HG03095 (cell line): ENCODE data around the gene NLRP9.

Experiments
- ATAC-seq: cut with Tn5 transposase; IDR thresholded peaks from one replicate; pipeline ENCODE4 v1.9.1; 2021; ENCODE audit warnings: moderate library complexity; ENCODE audit not compliant: unreplicated experiment

Gene NLRP9

GRCh38 chr19:55689411-55690108 is 48.6 kb downstream of the NLRP9 start:
- no peak for ATAC-seq

- no peak for ATAC-seq
Measured at GRCh38 chr19:55688422-55689218, 49.6 kb downstream of the NLRP9 start.

- no peak for ATAC-seq
Measured at GRCh38 chr19:55687281-55688201, 50.7 kb downstream of the NLRP9 start.

- ATAC-seq = no peak
Measured at GRCh38 chr19:55686311-55687050, 51.7 kb downstream of the NLRP9 start.

GRCh38 chr19:55685776-55686175 is 52.4 kb downstream of the NLRP9 start:
- no peak for ATAC-seq

DNA sequence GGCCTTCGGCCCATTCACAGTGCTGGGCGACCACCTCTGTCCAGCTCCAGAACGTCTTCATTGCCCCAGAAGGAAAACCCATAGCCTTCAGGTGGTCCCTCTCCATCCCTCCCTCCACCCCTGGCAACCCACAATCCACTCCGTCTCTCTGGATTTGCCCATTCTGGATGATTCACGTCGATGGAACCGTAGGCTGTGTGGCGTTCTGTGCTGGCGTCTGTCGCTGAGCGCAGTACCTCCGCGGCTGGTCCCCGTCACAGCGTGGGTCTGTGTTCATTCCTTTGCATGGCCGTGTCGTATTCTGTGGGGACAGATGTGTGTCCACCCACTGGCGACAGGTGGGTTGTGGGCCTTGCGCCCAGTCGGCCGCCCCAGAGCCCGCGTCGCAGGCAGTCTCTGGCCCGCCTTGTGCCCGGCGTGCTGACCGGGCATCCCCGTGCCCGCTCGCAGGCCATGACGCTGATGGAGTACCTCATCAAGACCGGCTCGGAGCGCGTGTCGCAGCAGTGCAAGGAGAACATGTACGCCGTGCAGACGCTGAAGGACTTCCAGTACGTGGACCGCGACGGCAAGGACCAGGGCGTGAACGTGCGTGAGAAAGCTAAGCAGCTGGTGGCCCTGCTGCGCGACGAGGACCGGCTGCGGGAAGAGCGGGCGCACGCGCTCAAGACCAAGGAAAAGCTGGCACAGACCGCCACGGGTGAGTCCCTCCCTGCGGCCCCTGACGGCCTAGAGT is 53.1 kb downstream of the NLRP9 start:
- ATAC-seq = no peak

GRCh38 chr19:55683449-55684261 is 54.5 kb downstream of the NLRP9 start:
- ATAC-seq = no peak

DNA sequence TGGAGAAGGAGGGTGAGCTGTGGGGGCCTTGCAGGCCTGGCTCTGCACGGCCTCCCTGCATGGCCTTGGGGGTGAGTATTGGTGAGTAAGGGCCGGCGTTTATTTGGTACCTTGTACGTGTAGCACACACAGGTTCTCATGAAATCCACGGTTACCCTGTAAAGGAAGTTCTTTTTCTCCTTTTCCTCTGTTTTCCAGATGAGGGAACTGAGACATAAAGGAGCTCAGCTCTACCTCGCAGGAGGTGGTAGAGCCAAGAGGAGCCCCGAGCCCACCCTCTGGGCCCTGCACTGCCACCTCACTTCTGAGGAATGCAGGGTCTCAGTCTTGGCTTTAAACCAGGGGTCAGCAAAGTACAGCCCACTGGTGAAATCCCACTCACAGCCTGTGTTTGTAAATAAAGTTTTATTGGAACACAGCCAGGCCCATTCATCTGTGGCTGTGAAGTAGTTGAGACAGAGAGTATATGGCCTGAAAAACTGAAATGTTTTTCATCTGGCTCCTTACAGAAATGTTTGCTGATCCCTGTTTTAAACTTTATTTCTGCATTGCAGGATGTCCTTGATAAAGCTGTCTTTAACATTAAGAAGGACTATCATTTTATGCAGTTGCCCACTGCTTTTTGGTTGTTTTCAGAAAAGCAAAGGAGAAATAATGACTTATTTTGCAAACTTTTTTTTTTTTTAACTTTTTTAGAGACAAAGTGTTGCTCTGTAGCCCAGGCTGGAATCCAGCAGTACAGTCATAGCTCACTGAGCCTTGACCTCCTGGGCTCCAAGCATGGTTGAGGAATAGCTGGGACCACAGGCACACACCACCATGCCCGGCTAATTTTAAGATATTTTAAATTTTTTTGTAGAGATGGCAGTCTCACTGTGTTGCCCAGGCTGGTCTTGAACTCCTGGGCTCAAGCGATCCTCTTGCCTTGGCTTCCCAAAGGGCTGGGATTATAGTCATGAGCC is 56.8 kb downstream of the NLRP9 start:
- no peak for ATAC-seq

- ATAC-seq = no peak
Measured at GRCh38 chr19:55680339-55681130, 57.7 kb downstream of the NLRP9 start.

DNA sequence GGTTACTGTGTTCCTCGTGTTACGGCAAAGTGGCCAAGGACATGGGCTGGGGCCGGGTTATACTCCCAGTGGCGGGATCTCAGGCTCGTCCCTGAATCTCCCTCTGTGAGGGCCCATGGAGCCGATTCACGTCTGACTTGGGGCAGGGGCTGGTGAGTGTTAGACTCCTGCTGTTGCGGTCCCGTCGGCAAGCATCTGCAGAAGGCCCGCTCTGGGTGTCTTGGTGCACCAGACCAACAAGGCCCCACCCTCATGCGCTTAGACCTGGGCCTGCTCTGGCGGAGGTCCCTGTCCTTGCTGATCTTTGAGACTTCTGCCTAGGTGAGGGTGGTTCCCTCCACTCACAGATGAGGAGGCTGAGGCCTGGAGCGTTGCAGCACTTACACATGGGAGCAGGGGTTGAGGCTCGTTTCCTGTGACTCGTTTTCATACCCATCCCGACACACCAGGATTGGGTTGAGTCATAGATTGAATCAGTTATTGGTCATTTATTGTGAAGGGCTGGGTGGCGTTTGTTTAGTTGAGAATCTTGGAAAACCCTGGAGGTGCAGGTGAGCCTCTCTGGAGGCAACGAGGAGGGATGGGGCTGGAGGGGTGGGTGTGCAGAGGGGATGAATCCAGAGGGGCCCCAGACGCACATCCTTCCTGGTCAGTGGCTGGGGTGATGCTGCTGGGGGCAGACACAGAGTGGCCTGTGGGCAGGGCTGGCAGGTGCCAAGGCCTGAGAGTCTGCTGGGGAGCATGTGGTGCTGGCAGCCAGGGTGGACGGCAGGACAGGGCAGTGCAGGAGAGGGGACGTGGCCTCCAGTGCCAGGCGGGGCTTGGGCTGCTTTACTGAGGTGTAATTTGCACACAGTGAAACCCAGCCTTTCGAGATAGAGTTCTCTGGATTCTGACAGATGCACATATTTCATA is 58.6 kb downstream of the NLRP9 start:
- no peak for ATAC-seq

DNA sequence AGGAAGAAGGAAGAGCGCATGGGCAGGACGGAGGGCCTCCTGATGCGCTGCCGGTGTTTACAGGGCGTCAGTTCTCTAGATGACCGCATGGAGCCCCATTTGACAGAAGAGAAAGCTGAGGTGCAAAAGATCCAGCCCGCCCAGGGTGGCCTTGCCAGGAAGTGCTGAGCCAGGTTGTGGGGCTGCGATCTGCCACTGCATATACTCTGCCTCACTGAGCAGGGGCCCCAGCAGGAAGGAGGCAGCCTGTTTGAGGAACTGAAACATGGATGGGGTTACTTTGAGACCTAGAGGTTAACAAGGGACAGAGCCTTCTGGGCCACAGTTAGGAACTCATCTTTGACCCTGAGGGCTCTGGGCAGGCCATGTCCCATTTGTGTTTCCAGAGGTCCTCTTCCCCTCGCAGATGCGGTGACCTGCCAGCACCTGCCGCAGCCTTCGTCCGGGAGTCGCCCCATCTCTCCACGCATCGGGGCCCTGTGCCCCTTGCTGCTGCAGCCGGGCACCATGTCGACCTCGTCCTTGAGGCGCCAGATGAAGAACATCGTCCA is 60.0 kb downstream of the NLRP9 start:
- ATAC-seq = peak; percentile 62

DNA sequence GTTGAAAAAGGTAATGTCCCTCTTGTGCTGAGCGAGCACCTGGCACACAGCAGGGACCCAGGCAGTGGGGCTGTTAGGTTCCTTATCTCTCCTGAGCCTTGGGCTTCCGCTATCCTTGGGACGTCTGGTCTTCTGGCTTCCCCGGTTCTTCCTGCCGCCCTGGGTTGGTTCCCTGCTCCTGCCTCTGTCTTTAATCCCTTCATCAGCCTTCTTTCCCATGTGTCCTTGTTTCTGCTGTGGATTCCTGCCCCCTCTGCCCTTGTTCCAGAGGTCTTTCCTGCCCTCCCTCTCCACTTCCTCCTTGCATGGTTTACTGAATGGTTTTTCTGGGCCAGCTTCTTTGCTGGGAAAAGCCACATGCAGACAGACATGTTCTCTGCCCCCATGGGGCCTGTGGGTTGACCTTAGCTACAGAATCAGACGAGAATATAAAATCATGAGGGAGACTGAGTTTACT is 60.6 kb downstream of the NLRP9 start:
- ATAC-seq = no peak

DNA sequence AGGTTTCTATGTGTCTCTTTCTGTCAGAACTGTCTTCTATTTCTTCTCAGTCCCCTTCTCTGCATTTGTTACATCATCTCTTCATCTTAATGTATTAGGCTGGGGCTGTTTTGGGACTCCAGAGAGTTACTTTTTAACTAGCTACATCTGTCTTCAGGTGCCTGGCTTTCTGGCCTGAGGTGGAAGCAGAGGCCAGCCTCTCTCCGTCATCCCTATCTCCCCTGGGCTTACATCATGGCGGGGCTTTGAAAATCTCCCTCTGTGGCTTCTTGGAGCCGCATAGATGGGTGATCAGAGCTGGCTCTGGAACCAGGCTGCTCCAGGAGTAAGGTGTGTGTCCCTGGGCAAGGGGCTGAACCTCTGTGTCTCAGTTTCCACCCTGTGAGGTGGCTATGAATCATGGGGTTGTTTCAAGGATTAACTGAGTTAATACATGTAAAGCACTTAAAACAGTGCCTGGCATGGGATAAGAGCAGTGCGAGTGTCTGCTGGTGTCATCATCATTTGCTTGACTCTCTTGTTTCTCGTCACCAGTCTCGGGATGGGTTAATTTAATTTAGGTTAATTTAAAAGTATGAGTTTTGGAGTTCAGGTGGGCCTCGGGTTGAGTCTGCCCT is 61.2 kb downstream of the NLRP9 start:
- ATAC-seq = no peak

GRCh38 chr19:55676383-55676782 is 61.8 kb downstream of the NLRP9 start:
- ATAC-seq = no peak

GRCh38 chr19:55675661-55676354 is 62.4 kb downstream of the NLRP9 start:
- ATAC-seq = no peak
